ENCODE results near the gene SAC3D1.

DNA sequence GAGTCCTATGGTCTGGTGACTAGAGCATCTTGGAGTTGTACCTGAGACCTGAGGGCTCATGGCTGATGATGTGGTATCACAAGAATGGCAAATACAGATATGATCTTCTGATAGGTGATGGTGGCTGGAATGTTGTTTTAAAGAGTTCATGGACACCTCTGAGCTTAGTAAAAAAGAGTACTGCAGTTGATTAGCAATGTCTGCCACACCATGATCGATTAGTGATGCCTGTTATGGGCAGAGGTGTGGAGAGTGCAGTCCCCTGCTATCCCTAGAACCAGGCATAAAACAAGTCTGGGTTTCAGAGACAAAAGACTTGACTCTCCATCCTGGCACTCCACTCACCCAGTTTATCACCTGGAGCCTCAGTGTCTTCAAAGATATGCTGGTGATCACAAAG lies 42.9 kb upstream of the SAC3D1 start:
- TF ChIP-seq, protein P1, sequence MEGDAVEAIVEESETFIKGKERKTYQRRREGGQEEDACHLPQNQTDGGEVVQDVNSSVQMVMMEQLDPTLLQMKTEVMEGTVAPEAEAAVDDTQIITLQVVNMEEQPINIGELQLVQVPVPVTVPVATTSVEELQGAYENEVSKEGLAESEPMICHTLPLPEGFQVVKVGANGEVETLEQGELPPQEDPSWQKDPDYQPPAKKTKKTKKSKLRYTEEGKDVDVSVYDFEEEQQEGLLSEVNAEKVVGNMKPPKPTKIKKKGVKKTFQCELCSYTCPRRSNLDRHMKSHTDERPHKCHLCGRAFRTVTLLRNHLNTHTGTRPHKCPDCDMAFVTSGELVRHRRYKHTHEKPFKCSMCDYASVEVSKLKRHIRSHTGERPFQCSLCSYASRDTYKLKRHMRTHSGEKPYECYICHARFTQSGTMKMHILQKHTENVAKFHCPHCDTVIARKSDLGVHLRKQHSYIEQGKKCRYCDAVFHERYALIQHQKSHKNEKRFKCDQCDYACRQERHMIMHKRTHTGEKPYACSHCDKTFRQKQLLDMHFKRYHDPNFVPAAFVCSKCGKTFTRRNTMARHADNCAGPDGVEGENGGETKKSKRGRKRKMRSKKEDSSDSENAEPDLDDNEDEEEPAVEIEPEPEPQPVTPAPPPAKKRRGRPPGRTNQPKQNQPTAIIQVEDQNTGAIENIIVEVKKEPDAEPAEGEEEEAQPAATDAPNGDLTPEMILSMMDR (conservative IDR thresholded peaks at IDR 0.05; ENCODE audit: low read depth, low read length): no peak
- TF ChIP-seq EZH2 (IDR thresholded peaks at IDR 0.05; ENCODE audit: low read length, unreplicated experiment) (no peak), EZH2phosphoT487 (IDR thresholded peaks at IDR 0.05; ENCODE audit: borderline replicate concordance, low read length) (no peak)
